ENCODE measurements around the gene TDG.

GRCh38 chr12:103955811-103956508 is 9.7 kb upstream of the TDG start:
- TF ChIP-seq CTCF (IDR thresholded peaks at IDR 0.05): no peak
- no peak for TF ChIP-seq POLR2A (IDR thresholded peaks at IDR 0.05)

Measured in lower leg skin (tissue), 3 donors.